ENCODE measurements around the gene RNPEP. TPM values are rescaled to one million over a fixed set of nuclear protein-coding genes. Genes with fewer than 3 reads are reported as not detected.
"Not testable (repeated sequence)": the region's sequence is repeated elsewhere in the genome, so short reads cannot be mapped to it uniquely, and the experiment has no call there.

RNPEP gene
- total RNA-seq, 1 donor from 2014 or later: 75.8 TPM

DNA sequence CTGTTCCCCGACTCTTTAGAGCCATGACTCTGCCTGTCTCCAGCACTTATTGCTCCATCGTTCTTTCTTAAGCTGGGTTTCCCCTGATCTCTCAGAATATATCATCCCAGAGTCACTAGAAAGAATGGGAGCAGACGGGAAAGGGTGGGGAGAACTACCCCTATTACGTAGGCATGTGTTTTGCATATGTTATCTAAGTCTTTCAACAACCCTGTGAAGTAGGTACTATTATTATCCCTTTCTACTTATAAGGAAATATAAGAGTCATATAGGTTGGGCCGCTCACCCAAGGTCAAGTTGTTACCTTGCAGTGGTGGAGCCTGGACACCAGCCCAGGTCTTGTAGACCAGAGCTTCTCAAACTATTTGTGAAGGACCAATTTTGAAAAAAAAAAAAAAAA lies 66.7 kb downstream of the RNPEP start:
- TF ChIP-seq, protein P1, sequence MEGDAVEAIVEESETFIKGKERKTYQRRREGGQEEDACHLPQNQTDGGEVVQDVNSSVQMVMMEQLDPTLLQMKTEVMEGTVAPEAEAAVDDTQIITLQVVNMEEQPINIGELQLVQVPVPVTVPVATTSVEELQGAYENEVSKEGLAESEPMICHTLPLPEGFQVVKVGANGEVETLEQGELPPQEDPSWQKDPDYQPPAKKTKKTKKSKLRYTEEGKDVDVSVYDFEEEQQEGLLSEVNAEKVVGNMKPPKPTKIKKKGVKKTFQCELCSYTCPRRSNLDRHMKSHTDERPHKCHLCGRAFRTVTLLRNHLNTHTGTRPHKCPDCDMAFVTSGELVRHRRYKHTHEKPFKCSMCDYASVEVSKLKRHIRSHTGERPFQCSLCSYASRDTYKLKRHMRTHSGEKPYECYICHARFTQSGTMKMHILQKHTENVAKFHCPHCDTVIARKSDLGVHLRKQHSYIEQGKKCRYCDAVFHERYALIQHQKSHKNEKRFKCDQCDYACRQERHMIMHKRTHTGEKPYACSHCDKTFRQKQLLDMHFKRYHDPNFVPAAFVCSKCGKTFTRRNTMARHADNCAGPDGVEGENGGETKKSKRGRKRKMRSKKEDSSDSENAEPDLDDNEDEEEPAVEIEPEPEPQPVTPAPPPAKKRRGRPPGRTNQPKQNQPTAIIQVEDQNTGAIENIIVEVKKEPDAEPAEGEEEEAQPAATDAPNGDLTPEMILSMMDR (IDR thresholded peaks at IDR 0.05; ENCODE audit: insufficient read depth, low read length, poor library complexity, severe bottlenecking): no peak
- no peak for DNase-seq (ENCODE audit: low read depth)
- Histone ChIP-seq H3K4me3 (ENCODE audit: low read depth, low read length) (no peak overlapping the region), H3K36me3 (ENCODE audit: control insufficient read depth, insufficient read depth, low read length) (no peaks in the 10 kb centered on the region), H3K27me3 (ENCODE audit: control insufficient read depth, insufficient read depth, low read length) (no peaks in the 10 kb centered on the region)

DNA sequence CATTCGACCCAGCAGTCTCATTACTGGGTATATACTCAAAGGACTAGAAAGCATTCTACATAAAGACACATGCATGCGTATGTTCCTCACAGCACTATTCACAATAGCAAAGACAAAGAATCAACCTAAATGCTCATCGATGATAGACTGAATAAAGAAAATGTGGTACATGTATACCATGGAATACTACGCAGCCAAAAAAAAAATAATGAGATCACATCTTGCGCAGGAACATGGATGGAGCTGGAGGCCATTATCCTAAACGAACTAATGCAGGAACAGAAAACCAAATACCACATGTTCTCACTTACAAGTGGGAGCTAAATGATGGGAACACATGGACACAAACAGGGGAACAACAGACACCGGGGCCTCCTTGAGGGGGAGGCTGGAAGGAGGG lies 71.6 kb downstream of the RNPEP start:
- H3K4me3 ChIP-seq (ENCODE audit: low read depth, low read length): no peak overlapping the region
- no peaks in the 10 kb centered on the region for H3K36me3 ChIP-seq (ENCODE audit: control insufficient read depth, insufficient read depth, low read length)
- no peaks in the 10 kb centered on the region for H3K27me3 ChIP-seq (ENCODE audit: control insufficient read depth, insufficient read depth, low read length)
- TF ChIP-seq, protein P1 (IDR thresholded peaks at IDR 0.05; ENCODE audit: insufficient read depth, low read length, poor library complexity, severe bottlenecking): no peak
- no peak for DNase-seq (ENCODE audit: low read depth)

DNA sequence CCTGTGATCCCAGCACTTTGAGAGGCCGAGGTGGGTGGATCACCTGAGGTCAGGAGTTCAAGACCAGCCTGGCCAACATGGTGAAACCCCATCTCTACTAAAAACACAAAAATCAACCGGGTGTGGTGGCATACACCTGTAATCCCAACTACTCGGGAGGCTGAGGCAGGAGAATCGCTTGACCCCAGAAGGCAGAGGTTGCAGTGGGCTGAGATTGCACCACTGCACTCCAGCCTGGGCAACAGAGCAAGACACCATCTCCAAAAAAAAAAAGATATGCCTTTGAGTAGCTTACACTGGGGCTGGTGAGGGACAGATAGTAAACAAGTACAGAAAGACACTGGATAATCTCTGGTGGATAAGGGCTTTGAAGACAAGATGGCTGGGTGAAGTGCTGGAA lies 72.2 kb downstream of the RNPEP start:
- not testable (repeated sequence) for DNase-seq (ENCODE audit: low read depth); H3K4me3 ChIP-seq (ENCODE audit: low read depth, low read length); H3K36me3 ChIP-seq (ENCODE audit: control insufficient read depth, insufficient read depth, low read length); H3K27me3 ChIP-seq (ENCODE audit: control insufficient read depth, insufficient read depth, low read length)

Other genes with a start within 250 kb of the RNPEP start
- gene IPO9, start 153.5 kb upstream of the RNPEP start, total RNA-seq: 20.8 and 23.6 TPM in 2 replicates
- gene SHISA4, start 93.8 kb upstream of the RNPEP start, total RNA-seq: 22.6 and 30.0 TPM in 2 replicates
- gene LMOD1, start 36.1 kb upstream of the RNPEP start, total RNA-seq: under 0.01 and 0.07 TPM in 2 replicates
- gene TIMM17A, start 27.1 kb upstream of the RNPEP start, total RNA-seq: 41.2 and 47.2 TPM in 2 replicates
- 128 and 153 TPM in 2 replicates for gene ELF3, start 27.9 kb downstream of the RNPEP start, total RNA-seq
- gene GPR37L1, start 140.3 kb downstream of the RNPEP start, total RNA-seq: 0.04 and 0.07 TPM in 2 replicates
- gene ARL8A, start 162.1 kb downstream of the RNPEP start, total RNA-seq: 57.8 and 59.7 TPM in 2 replicates
- gene PTPN7, start 178.0 kb downstream of the RNPEP start, total RNA-seq: 2.3 and 2.6 TPM in 2 replicates
- 0.08 and 0.68 TPM in 2 replicates for gene LGR6, start 211.2 kb downstream of the RNPEP start, total RNA-seq